ENCODE data around the gene CTSE.
"Not testable (repeated sequence)": the region's sequence is repeated elsewhere in the genome, so short reads cannot be mapped to it uniquely, and the experiment has no call there.

The CTSE gene

DNA sequence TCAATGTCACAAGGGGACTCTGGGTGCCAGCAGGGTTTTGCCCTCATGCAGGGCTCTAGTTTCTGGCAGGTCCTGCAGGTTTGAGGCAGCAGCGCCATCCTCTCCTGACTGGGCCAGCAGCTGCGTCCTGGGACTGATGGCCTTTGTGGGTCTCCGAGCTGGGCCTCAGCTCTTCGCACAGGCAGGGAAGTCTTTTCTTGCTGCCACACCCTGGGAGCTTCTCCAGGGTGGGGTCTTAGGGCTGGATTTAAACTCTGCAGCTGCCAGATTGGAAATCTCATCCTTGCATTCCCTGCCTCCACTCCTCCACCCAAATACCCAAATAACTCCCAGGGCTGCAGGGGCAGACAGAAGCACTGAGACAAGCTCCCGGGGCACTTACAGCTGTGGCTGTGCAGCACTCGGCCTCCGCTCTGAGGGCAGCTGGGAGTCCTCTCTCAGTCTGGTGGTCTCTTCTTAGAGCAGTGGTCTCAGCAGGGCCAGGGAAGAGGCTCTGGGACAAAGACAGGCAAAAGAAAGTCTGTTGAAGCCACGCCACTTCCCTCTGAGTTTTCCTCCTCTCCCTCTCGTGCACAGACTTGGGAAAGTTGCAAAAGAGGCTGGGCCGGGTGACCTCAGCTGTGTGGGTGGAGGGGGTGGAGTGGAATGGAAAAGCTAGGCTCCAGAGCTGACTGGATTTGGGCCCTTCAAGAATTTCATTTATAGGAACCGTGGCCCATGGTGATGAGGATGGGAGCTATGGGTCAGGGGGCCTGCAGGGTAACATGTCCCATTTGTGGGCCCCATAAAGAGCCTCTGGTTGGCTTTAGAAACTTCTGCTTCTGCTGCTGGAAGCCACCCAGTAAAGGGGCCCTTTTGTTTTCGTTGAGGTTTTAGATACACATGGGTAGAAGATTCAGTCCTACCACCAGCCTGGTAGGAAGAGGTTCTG, 20.6 kb downstream of the CTSE start, which contains the start of gene RAB7B:
TSS of gene RAB7B (minus strand) at position 525 of the 931 bp plus-strand sequence. CDS start 9,260 bp downstream, outside the sequence.
- DNase-seq (ENCODE audit: insufficient read length, low spot score) (no peak), FAIRE-seq (no peak)
- TF ChIP-seq, protein P1, sequence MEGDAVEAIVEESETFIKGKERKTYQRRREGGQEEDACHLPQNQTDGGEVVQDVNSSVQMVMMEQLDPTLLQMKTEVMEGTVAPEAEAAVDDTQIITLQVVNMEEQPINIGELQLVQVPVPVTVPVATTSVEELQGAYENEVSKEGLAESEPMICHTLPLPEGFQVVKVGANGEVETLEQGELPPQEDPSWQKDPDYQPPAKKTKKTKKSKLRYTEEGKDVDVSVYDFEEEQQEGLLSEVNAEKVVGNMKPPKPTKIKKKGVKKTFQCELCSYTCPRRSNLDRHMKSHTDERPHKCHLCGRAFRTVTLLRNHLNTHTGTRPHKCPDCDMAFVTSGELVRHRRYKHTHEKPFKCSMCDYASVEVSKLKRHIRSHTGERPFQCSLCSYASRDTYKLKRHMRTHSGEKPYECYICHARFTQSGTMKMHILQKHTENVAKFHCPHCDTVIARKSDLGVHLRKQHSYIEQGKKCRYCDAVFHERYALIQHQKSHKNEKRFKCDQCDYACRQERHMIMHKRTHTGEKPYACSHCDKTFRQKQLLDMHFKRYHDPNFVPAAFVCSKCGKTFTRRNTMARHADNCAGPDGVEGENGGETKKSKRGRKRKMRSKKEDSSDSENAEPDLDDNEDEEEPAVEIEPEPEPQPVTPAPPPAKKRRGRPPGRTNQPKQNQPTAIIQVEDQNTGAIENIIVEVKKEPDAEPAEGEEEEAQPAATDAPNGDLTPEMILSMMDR (IDR thresholded peaks at IDR 0.05; ENCODE audit: insufficient read depth, missing control alignments): no peak

DNA sequence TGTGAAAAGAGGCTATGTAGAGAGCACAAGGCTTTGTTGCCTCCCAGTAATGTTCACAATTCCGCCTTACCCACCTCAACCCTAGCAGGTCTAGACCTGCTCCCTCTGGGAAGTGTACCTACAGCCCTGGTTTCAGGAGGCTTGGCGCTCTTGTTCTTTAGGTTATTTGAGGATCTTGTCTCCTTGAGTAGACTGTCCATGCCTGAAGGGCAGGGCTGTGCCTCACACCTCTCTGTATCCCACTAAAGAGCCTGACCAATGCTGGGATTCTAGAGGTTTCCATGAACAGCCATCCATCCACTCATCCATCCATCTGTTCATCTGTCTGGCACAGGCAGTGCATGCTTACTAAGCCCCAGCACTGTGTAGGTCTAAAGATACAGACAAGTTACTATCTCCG, 21.5 kb downstream of the CTSE start:
- FAIRE-seq: no peak
- DNase-seq (ENCODE audit: insufficient read length, low spot score): no peak
- TF ChIP-seq, protein P1 (IDR thresholded peaks at IDR 0.05; ENCODE audit: insufficient read depth, missing control alignments): no peak

DNA sequence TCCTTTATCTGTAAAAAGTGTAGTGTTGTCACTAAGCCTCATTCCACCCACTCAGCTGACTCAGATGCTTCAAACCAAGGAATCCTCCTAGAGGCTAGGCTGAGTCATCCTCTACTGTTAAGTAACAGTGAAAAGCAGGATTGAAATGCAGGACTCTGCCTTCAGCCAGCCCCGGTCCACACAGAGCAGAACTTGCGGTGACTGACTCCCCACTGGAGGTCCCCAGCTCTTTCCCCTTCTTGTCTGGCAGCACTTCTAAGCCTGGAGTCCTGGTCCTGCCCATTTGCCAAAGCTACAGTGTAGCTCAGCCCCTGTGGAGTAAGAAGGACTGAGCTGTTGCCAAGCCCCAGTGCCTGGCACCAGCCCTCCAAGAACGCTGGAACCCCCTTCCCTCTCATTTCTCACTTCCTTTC, 22.2 kb downstream of the CTSE start:
- DNase-seq (ENCODE audit: insufficient read length, low spot score) (no peak), FAIRE-seq (no peak)
- TF ChIP-seq, protein P1 (IDR thresholded peaks at IDR 0.05; ENCODE audit: insufficient read depth, missing control alignments): no peak

DNA sequence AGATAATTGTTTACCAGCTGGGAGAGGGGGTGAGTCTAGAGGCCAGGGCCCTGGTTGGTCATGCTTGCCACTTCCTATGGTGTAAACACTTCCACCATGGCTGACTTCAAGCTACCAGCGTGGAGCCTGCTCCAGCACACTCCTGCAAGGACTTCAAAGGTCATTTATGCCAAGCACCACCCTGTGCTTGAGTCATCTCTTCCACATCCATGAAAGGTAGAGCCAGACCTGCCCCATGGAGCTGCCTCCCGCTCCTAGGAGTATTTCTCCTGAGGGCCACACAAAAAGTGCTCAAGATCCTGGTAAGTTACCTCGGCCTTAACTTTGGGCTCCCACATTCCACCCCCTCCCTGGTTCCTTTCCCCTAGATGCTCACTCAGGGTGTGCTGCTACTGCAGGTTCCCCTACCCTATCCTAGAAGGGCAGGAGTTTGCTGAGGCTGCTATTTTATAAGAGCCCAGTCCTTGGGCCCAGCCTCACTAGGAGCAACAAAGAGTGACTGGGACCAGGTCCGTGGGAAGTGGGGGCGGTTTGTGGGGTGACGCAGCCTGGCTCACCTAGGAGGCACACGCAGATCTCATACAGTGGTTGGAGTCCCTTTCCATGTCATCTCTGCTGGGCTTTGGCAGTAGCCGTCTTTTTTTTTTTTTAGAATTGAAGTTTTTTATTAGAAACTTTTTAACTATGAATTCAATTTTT, 22.9 kb downstream of the CTSE start:
- no peak for DNase-seq (ENCODE audit: insufficient read length, low spot score)
- no peak for FAIRE-seq
- TF ChIP-seq, protein P1 (IDR thresholded peaks at IDR 0.05; ENCODE audit: insufficient read depth, missing control alignments): no peak

DNA sequence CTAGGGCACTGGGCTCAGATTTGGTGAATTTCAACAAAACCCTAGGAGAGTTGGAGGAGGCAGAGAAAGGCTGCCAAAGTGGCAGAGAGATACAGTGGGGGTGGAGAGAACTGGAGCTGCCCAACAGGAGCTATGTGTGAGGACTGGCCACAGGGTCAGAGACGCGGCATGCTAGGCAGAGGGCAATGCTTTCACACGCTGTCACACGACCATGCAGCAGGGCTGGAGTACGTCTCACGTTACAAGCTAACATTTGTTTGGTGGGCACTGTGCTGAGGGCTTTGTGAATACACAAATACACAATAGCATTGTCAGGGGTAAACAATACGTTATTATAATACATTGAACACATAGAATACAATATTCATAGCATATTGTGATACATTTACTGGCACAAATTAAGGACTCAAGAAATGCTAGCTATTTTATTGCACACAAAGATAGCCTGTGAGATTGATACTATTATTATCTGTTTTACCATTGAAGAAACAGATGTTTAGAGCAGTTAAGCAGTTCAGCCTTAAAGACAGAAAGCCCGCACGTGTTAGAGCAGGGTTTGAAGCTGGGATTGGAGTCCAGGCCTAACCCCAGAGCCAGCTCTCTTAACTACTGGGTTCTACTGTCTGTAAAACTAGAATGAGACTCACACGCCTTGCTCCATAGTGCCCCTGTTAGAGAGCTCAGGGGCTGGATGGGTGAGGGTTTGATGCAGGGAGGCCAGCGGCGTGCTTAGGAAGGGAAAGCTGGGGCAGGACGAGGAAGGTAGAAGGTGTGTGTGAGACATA, 25.0 kb downstream of the CTSE start:
- DNase-seq (ENCODE audit: insufficient read length, low spot score): no peak
- TF ChIP-seq, protein P1 (IDR thresholded peaks at IDR 0.05; ENCODE audit: insufficient read depth, missing control alignments): no peak
- no peak for FAIRE-seq

DNA sequence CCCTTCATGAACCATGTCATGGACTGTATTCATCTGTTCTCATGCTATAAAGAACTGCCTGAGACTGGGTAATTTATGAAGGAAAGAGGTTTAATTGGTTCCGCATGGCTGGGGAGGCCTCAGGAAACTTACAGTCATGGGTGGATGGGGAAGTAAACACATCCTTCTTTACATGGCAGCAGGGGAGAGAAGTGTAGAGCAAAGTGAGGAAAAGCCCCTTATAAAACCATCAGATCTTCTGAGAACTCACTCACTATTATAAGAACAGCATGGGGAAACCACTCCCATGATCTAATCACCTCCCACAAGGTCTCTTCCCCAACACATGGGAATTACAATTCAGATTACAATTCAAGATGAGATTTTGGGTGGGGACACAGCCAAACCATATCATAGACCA, 27.1 kb downstream of the CTSE start:
- not testable (repeated sequence) for FAIRE-seq; DNase-seq (ENCODE audit: insufficient read length, low spot score)

DNA sequence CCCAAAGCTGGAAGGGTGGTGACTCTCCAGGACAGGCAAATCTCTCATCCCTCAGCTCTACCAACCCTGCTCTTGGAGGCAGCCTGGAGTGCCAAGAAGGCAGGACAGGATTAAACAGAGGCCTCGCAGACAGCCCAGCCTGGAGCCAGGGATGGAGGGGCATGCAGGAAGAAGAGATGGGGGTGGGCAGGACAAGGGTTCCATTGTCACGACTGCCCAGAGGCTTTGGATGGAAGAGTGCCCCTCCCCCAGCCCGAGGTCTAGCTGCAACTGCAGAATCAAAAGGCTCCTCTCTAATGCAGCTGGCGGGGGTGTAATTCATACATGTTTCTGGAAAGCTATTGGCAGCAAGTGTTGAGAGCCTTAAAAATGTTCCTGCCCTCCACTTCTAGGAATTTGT, 29.3 kb downstream of the CTSE start:
- TF ChIP-seq, protein P1 (IDR thresholded peaks at IDR 0.05; ENCODE audit: insufficient read depth, missing control alignments): no peak
- DNase-seq (ENCODE audit: insufficient read length, low spot score): no peak
- no peak for FAIRE-seq
